GM18873 (cell line): Measurements from ENCODE around the gene SLC25A33.

Experiments
- ATAC-seq: cut with Tn5 transposase; IDR thresholded peaks from one replicate; pipeline ENCODE4 v1.9.1; 2021; ENCODE audit warnings: mild to moderate bottlenecking, moderate library complexity, moderate number of reproducible peaks; ENCODE audit not compliant: unreplicated experiment, low FRiP score

SLC25A33 gene

DNA sequence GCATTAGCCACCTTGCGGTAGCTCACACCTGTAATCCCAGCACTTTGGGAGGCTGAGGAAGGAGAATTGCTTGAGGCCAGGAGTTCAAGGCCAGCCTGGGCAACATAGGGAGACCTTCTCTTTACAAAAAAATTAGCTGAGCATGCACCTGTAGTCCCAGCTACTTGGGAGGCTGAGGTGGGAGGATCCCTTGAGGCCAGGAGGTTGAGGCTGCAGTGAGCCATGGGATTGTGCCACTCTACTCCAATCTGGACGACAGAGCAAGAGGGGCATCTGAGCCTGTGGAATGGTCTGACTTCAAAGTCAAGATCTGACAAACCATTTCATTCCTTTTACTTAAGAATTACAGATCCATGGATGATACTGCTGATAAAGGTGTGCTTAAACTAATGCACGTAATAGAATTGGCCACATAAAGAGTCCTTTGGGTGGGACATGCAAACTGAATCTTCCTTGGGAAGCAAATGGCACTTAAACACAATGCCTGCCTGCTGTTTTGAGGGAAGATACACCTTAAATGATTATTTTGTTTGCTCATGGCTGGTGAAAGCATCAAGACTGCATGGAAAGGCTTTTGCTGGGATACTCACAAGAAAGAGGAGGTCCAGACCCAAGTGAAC is 47.0 kb downstream of the SLC25A33 start:
- no peak for ATAC-seq

DNA sequence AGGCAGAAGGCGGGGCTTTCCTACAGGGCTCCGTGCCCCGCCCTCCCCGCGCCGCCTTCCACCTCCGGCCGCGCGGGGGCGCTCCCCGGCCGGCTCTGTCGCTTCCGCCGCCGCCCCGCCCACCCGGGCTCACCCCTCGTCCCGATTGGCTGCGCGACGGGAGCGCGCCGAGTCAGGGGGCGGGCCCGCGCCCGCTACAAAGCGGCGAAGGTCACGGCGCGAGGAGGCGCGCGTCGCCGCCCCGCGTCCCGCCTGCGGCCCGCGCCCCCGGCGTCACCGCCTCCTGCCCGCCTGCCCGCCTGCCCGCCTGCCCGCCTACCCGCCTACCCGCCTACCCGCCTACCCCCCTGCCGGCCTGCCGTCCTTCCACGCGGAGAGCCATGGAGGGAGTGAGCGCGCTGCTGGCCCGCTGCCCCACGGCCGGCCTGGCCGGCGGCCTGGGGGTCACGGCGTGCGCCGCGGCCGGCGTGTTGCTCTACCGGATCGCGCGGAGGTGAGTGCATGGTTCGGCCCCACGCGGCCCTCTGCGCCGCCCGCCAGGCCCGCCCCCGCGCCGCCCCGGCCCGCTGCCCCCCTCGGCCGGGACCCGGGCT is 49.4 kb downstream of the SLC25A33 start, which contains the start of gene TMEM201:
TSS of gene TMEM201 (plus strand) at position 361 of the 593 bp plus-strand sequence. CDS start at position 381, 20 bp downstream.
- no peak for ATAC-seq

DNA sequence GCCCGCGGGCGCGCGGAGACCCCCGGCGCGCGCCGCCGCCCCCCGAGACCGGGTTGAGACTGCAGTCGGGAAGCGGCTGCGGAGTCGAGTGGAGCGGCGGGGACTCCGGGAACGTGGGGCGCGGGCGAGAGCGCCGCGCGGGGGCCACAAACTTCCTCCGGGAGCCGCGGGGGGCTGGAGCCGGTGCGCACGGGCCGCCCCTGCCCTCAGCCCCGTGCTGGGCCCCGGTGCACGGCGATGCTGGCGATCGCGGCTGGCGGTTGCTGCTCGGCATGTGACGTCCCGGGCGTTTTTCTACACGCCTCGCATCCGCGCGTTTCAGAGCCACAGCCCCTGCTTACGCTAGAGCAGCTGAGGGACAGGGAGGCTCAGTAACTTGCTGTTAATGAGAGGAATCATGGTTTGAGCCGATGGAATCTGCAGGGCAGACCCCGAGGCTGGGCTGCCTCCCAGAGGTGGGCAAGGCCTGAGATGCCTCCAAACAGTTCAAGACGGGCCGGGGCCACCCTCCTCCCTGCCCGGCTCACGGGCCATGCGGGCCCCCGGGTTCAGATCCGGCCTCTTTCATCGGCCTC is 50.0 kb downstream of the SLC25A33 start:
- no peak for ATAC-seq

DNA sequence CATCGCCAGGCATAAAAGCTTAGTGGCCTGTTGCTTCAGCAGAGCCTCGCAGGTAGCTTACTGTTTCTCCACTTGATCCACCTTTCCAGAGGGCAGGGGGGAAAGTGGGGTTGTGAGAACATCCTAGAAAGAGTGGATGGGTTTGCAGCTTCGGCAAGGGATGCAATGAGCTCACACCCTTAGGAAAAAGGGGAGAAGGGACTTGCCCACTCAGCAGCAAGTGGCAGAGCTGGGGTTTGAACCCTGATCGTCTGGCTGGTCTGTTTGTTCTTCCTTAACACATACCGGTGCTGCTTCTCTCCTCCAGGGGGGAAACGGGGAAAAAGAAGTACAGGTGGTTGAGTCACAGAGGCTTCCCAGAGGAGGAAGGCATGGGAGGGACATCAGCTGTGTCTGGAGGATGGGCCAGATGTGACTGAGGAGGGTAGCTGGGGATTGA is 50.5 kb downstream of the SLC25A33 start:
- ATAC-seq: no peak

DNA sequence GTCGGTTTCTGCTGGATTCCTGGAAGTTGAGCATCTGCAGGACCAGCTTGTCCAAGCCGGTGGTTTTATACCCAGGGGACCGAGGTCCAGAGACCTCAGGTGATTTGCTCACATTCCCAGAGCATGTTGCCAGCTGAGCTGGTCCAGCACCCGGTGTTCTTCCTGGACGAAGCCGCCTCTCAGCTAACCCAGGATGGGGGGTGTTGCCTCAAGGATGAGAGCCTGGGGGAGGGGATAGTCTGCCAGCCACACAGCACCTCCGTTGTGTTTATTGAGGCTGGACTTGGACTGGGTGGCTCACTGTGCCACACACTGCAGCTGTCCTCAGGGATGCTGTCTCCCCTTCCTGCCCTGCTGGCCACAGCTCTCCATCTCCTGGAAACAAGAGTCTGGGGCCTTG is 50.9 kb downstream of the SLC25A33 start:
- ATAC-seq: no peak

DNA sequence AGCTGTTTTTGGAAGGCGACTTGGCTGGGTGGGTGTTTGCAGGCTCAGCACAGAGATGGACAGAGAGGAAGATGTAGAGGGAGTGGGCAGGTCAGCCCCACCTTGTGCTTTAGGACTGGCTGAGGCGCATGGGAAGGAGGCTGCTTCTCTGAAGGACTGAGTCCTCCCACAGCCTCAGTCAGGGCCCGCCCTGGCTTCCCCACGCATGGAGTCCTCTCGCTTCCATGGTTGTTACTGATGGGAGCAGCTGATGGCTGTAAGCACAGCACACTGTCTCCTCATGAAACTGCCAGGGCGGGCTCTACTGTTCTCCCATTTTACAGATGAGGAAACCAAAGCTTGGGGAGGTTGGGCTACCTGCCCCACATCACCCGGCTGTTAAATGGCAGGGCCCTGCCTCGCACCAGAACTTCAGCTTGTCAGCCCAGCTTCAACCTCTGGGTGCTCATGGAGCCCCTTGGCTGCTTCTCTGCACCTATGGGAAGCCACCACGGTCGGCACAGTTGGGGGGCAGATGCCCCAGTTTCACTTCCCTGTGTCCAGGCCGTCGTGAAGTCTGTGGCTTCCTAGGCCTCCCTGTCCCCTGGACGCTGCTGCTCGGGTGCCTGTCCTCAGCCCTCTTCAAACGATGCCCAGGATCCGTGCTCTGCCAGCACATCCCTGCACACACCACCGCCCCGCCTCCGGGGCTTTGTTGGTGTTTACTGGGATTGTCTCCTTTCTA is 51.8 kb downstream of the SLC25A33 start:
- ATAC-seq: no peak

DNA sequence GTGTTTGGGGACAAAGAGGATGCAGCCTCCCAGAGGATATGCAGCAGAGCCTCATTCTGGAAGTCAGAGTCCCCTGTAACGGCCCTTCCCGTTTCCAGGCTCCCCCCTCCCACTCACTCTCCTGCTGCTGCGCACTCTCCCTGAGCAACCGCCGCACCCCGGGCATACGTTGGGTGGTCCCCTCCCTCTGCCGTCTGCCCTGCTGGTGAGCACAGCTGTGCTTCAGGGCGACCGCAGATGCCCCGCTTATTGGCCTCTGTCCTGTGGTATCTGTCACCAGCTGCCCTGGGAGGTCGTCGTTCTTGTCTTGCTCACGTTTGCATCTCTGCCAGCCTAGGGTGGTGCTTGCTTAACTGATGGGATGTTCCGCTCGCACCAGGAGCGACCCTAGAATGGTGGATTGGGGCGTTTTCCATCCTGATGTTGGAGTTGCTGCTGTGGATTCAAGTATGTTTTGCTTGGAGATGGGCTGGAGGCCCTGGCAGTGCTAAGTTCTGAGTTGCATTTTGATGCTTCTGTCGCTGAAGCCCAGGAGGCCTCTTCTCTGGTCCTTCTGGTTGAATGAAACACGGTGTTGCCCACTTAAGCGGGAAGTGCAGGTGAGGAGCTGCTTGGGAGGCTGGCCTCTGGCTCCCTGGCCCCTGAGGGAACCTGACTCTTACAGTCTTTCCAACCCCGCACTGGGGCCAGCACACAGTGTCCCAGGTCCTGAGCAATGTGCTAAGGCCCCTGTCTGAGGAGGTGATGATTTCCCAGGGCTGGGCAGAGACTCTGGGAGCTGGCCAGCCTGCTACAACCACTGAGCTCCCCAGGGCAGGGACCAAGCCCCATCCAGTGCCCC is 52.6 kb downstream of the SLC25A33 start:
- ATAC-seq: no peak

DNA sequence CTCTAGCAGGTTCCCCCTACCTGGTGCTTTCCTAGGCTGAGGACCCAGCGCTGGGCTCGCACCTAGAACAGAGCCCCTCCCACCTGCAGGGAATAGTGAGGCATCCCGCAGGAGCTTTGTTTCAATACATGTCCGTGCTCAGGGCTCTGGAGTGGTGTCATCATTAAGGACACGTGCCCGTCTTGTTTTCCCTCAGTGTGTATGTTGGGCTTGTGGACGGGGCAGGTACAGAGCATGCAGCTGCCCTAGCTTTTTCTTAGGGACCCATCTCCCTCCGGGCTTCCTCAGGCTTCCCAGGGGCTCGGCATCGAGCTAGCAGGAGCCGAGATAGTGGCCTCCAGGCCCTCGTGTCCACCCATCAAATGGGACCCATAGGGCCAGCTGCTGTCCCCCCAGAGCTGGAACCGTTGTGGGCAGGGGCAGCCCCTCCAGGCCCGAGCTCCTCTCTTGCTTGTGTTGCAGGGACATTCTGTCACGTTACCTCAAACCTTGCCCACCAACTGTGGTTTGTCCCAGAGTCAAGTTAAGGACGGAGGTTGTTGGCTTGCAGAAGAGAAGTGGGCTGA is 53.3 kb downstream of the SLC25A33 start:
- no peak for ATAC-seq

DNA sequence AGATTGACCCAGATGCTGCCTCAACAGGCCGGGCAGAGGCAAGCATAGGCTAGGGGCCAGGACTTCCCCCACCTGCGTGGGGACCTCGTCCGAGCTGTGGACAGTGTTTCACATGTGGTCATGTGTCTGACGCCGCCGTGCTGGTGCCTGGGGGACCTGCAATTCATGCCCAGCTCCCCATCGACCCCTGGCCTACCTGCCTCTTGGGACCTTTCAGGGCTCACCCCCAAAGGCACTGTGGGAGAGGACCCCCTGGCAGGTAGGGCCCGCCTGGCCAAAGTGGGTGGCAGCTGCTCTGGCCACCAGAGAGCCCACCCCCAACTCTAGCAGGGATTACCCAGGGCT is 53.9 kb downstream of the SLC25A33 start:
- ATAC-seq: no peak

DNA sequence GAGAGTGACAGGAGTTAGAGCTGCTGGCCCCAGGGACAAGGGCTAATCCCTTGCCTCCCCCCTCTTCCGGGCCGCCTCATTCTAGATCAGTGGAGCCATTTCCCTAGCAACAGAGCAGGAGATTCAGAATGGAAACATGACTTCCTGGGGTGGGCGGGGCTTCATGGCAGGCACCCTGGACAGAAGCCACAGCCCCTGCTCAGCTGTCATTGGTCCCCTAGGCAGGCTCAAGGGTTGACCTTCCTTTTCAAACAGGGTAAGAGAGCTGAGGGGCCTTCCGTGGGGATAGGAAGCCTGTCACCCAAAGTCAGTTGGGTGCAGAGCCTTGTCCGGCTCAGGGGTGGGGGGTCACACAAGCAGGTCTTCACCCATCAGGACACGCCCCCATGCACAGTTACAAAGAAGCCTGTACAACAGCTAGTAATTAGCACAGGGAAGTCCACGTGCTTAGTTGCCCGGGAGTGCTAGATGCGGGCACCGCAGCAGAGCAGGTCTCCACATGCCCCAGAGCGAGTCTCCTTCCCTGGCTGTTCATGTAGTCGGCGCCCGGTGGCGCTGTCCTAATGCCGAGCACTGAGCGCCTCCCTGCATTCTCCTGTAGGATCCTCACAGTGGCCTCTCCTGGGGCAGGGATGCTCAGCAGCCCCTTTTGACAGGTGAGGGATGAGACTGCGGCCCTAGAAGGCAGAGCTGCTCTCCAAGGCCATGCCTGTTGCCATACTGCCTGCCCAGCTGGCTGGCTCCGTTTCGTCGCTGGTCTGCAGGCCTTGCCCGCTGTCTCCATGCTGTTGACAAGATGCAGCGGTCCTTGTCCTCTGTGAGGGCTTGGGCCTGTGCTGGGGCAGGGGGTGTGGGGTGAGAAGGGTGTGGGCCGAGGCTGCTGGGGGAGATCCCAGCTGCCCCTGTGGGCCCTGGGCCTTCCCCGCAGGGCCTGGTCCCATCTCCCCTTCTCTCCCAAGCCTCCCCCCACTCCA is 54.5 kb downstream of the SLC25A33 start:
- no peak for ATAC-seq

DNA sequence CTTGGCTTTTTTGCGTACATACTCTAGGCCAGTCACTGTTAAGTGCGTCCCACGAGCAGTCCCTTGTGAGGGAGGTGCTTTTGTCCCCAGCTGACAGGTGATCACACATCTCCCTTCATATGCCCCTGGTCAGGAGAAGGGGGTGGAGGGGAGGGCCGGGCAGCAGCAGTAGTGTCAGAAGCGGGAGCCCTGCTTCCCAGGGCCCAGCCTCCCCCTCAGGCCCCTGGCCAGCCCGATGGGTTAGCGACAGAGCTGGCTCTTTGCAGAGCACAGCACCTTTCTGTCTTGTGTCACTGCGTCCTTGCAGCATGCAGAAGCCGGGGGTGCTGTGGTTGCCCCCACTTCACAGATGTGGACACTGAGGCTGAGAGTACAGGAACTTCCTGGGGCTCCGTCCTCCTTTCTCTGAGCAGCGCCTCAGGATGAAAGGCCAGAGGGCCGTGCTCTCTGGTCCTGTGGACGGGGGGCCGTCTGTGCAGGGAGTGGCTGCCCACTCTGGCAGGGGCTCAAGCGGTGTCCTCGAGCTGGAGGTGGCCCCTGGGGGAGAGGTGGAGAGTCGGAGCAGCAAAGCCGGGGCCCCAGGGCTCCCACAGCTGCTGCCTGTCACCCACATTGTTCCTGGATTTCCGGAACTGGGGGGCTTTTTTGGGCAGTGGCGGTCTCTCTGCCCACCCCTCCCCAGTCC is 55.3 kb downstream of the SLC25A33 start:
- ATAC-seq: no peak

DNA sequence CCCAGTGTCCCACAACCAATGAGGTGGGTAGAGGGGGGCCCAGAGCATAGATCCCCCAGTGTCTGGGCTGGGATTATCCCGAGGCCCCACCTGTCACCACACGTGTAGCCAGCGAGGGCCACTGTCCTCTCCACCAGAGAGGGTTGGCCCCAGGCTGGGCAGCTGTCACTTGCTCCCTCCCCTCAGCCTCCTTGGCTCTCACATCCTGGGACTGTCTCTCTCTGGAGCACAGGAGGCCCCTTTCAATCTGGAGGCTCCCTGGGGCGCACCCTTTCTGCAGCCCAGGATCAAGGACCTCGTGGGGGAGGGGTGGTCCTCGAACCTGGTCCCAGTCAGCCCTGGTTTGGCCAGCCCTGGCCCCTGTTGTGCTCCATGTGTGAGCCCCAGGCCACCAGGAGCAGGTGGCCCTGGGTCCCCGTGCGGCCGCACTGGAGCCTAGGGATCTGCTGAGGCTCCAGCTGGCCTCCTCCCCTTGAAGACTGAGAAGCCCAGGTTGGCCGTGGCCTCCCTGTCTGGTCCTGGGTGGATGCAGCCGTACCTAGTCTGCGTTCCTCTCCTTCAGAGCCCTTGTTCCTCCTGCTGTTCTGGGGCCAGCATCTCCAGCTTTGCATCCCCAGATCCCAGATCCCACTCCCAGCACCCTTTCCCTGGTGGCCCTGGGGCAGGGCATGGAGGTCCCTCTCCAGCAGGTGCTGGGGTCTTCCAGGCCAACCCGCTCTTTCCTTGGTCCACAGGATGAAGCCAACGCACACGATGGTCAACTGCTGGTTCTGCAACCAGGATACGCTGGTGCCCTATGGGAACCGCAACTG is 56.1 kb downstream of the SLC25A33 start:
- no peak for ATAC-seq

DNA sequence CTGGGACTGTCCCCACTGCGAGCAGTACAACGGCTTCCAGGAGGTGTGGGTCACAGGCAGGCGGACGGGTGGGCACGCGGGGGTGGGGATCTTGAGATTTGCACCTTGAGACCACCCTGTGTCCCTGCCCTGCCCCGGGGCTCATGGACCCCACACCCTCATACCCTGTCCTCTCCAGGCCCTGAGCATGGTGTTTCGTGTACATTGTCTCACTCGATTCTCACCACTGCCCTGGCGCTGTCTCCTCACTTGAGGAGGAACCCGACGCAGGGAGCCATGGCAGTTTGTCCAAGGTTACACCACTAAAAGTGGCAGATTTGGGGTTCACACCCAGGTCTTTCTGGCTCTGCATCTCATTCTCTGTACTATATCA is 56.7 kb downstream of the SLC25A33 start:
- no peak for ATAC-seq

DNA sequence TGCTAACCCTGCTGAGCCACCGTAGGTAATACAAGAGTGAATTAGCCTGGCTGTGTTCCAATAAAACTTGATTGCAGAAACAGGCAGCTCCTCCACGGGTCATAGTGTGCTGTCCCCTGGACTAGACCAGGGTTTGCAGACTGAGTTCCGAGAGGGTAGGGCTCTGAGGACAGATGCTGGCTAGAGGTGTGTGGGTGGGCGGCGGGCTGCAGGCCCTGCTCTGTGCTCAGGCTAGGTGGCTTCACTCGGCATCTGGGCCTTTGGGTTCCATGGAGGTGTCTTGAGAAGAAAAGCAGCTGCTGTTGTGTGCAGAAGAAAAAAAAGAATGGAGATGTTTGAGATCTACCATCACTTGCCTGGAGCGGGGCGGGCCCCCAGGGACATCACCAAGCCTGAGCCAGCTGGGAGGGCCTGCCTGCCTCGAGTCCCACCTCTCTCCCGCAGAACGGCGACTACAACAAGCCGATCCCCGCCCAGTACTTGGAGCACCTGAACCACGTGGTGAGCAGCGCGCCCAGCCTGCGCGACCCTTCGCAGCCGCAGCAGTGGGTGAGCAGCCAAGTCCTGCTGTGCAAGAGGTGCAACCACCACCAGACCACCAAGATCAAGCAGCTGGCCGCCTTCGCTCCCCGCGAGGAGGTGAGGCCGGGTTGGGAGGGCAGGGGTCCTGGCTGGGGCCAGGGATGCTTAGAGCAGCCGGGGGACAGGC is 57.3 kb downstream of the SLC25A33 start:
- ATAC-seq: no peak

DNA sequence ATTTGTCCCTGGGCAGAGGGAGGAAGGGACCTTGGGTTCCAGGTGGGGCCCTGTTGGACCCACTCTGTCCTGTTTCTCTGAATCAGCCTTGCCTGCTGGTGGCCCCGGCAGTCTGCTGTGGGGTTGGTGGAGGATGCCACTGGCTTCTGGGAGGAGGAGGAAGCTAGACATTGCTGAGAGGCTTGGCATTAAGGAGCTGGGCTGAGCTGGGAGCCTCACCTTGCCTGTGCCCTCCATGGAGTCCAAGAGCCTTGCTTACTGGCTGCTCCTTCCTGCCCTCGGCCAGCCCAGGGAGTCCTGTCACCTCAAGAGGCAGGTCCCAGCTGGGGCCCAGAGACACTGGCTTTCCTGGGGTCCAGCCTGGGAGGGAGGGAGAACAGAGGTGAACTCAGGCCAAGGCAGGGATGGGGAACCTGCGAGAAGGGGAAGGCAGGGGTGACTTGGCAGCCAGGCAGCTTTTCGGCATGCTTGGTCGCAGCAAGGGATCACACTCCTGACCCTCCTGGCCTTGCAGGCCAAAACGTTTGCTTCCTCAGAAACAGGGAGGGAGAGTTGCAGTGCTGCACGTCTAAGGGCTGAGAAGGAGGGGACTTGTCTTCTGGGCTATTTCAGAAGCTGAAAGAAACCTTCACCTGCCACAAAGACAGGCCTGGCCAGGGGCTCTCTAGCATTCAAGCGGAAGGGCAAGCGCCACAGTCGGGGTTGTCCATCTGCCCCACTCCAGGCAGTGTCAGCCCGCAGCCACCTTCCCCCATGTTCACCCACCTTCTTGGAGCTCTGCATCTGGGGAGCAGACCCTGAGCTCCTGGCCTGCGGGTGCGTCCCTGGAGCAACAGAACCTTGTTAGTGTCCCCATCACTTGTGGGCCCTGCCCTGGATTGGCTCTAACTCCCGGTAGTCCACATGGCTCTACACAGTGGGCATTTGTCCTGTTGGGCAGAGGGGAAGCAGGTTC is 58.4 kb downstream of the SLC25A33 start:
- ATAC-seq: no peak

DNA sequence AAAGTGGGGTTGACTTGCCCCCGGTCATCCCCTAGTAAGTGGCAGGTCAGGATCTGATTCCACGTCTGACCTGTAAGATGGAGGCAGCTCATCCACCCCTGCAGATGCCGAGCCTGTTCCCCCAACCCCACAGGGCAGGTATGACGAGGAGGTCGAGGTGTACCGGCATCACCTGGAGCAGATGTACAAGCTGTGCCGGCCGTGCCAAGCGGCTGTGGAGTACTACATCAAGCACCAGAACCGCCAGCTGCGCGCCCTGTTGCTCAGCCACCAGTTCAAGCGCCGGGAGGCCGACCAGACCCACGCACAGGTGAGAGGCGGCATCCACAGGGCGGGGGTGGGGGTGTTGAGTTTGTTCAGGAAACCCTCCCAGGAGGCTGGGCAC is 59.0 kb downstream of the SLC25A33 start:
- ATAC-seq: no peak
